Calu3 (cell line): Measurements from ENCODE around the gene NUP37. TPM values are rescaled to one million over a fixed set of nuclear protein-coding genes. Genes with fewer than 3 reads are reported as not detected.

Experiments
- BruUV-seq: library from RNA; stranded (reverse); fragments of 400-500 nt; replicated peaks from 2 replicates; lab custom pipeline; 2021; lab: Mats Ljungman, UMichigan
- CTCF ChIA-PET: fragments of 300-600 bp; sonication (Branson Sonifier 250); formaldehyde crosslinking; loops from one replicate; lab custom pipeline; 2022; ENCODE audit warnings: antibody characterized with exemption; lab: Charles Lee
- DNase-seq: peaks from one replicate; pipeline ENCODE4 v3.0.0; 2022
- H3K27ac Mint-ChIP-seq: one replicate; pipeline ENCODE4 v1.8.0; 2022; ENCODE audit warnings: mixed read lengths; ENCODE audit not compliant: unreplicated experiment
- H3K27me3 Mint-ChIP-seq: one replicate; pipeline ENCODE4 v1.8.0; 2022; ENCODE audit warnings: mixed read lengths; ENCODE audit not compliant: unreplicated experiment
- H3K36me3 Mint-ChIP-seq: one replicate; pipeline ENCODE4 v1.8.0; 2022; ENCODE audit warnings: mild to moderate bottlenecking, moderate library complexity, mixed read lengths; ENCODE audit not compliant: insufficient read depth, unreplicated experiment
- H3K4me1 Mint-ChIP-seq: one replicate; pipeline ENCODE4 v1.8.0; 2022; ENCODE audit warnings: mild to moderate bottlenecking, low read depth, mixed read lengths; ENCODE audit not compliant: unreplicated experiment
- H3K4me3 Mint-ChIP-seq: one replicate; pipeline ENCODE4 v1.8.0; 2022; ENCODE audit warnings: mild to moderate bottlenecking, low read depth, moderate library complexity, mixed read lengths; ENCODE audit not compliant: unreplicated experiment
- H3K9me3 Mint-ChIP-seq: one replicate; pipeline ENCODE4 v1.8.0; 2022; ENCODE audit warnings: low read depth, mixed read lengths; ENCODE audit not compliant: unreplicated experiment
- CTCF ChIP-seq: fragments of 200-600 bp; IDR thresholded peaks from one replicate; pipeline ENCODE4 v1.8.0; 2022; ENCODE audit warnings: antibody characterized with exemption; ENCODE audit not compliant: unreplicated experiment
- intact Hi-C: fragments of 100-400 bp; cut with micrococcal nuclease; formaldehyde crosslinking; loops from one replicate; pipeline ENCODE4 v1.10.0; 2022; ENCODE audit not compliant: unreplicated experiment
- total RNA-seq: library from RNA; stranded (reverse); gene quantifications from 2 replicates; pipeline ENCODE4 v1.2.3, GENCODE V29; 2022

Gene NUP37
- total RNA-seq, 1 experiment from 2014 or later: 72.1 TPM

- BruUV-seq: no TSS peak
- Mint-ChIP-seq H3K27me3 (no peaks in the 10 kb centered on the region), H3K4me1 (no peaks in the 10 kb centered on the region), H3K27ac (no peak overlapping the region), H3K9me3 (no peaks in the 10 kb centered on the region), H3K4me3 (no peak overlapping the region), H3K36me3 (peaks cover 29% of the 10 kb centered on the region)
- TF ChIP-seq CTCF: no peak
- intact Hi-C loops: no loop called here
- DNase-seq: no peak
- CTCF ChIA-PET: no interaction called here
These were observed 5.7 kb downstream of the NUP37 start for GRCh38 chr12:102114212-102114611.

GRCh38 chr12:102110782-102111181, 9.1 kb downstream of the NUP37 start:
- Mint-ChIP-seq H3K36me3 (peaks cover 25% of the 10 kb centered on the region), H3K27me3 (no peaks in the 10 kb centered on the region), H3K9me3 (peaks cover 5% of the 10 kb centered on the region), H3K4me3 (no peak overlapping the region), H3K27ac (no peak overlapping the region), H3K4me1 (no peaks in the 10 kb centered on the region)
- intact Hi-C loops: no loop called here
- no peak for TF ChIP-seq CTCF
- DNase-seq: no peak
- BruUV-seq: no TSS peak
- CTCF ChIA-PET: no interaction called here

GRCh38 chr12:102107970-102108369, 11.9 kb downstream of the NUP37 start:
- peaks cover 34% of the 10 kb centered on the region for H3K36me3 Mint-ChIP-seq
- no peaks in the 10 kb centered on the region for H3K27me3 Mint-ChIP-seq
- no peak for DNase-seq
- CTCF ChIA-PET: no interaction called here
- no peaks in the 10 kb centered on the region for H3K4me1 Mint-ChIP-seq
- no peak for TF ChIP-seq CTCF
- intact Hi-C loops: no loop called here
- peaks cover 5% of the 10 kb centered on the region for H3K9me3 Mint-ChIP-seq
- H3K27ac Mint-ChIP-seq: no peak overlapping the region
- no TSS peak for BruUV-seq
- no peak overlapping the region for H3K4me3 Mint-ChIP-seq

GRCh38 chr12:102106905-102107304, 13.0 kb downstream of the NUP37 start:
- Mint-ChIP-seq H3K9me3 (peaks cover 5% of the 10 kb centered on the region), H3K27ac (no peak overlapping the region), H3K4me1 (no peaks in the 10 kb centered on the region), H3K4me3 (no peak overlapping the region), H3K36me3 (peaks cover 41% of the 10 kb centered on the region), H3K27me3 (no peaks in the 10 kb centered on the region)
- DNase-seq: no peak
- BruUV-seq: no TSS peak
- no peak for TF ChIP-seq CTCF
- intact Hi-C loops: no loop called here
- CTCF ChIA-PET: no interaction called here
